SKM-1 treated with dmso at 0.1 percent for 144 hours (cell line): ENCODE measurements around the gene UCP2.
A peak's percentile ranks its signal among the peaks of the same experiment; 100 is the strongest.
"Not testable (repeated sequence)": the region's sequence is repeated elsewhere in the genome, so short reads cannot be mapped to it uniquely, and the experiment has no call there.

Source experiments
- DNase-seq: peaks from one replicate; lab custom pipeline; 2025; ENCODE audit not compliant: unreplicated experiment; lab: John Stamatoyannopoulos, UW

Gene UCP2

DNA sequence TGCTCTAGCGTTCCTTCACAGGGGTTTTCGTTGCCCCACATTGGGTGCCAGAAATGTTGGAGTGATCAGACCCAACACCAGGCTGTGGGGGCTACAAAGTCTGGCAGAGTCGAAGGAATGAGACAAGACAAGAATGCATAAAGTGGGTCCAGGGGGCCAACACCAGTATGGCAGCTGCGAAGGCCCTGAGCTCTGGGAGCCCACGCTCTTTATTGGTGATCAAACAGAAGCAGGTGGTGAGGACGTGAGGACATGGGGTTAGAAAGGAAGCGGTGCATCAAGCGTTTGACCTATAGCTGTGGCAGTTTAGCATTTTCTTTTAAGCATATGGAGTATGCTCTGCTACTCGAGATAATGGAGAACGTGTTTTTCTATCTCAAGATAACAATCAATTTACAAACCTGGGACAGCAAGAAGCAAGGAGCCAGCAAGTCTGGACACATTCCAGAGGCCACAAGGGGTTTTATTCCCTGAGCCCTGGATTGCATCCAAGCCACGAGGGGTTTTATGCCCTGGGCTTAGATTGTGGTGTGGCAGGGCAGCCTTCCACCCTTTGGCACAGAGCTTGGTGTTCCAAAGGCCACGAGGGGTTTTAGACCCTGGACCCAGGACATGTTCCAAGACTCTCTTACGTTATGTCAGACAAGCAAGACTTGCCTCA is 35.7 kb downstream of the UCP2 start:
- no peak for DNase-seq

DNA sequence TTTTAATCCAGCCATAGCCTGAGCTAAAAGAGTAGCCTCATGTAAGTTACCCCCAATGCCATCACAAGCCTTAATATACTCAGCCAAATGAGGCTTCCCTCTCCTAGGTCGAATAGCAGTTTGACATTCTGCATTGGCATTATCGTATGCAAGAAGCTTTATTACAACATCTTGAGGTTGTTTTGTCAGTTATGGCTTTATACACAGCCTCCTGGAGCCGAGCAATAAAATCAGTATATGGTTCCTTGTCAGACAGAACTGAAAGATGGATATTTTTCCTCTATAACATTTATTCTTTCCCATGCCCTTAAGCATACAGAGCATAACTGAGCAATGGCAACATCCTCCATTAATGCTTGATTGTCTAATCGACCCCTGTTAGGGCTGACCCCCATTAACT is 37.2 kb downstream of the UCP2 start:
- DNase-seq = no peak

DNA sequence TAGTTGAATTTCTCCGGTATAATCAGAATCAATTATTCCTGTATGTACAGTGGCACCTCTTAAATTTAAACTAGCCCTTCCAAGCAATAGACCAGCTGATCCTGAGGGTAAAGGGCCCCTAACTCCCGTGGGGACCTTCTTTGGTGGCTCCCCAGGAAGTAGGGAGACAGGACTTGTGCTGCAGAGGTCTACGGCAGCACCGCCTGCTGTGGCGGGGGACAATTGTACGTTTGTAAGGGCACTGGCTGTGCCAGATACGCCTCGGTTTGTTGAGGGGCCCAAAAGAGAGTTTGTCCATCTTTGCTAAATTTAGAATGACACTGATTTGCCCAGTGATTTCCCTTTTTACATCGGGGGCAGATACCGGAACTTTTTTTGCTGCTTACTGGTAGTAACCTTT is 37.7 kb downstream of the UCP2 start:
- no peak for DNase-seq

DNA sequence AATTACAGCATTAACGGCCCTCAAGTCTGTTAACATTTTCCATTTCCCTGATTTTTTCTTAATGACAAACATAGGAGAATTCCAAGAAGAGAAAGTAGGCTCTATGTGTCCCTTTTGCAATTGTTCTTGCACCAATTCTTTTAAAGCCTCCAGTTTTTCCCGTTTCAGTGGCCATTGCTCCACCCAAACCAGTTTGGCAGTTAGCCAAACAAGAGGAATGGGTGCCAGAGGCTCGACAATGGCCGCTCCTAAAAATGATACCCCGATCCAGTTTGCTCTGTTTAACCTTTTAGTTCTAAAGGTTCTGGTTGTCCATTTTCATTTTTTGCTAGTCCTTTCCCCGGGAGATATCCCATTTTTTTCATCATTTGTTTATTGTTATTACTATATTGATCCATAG is 38.6 kb downstream of the UCP2 start:
- DNase-seq = no peak

DNA sequence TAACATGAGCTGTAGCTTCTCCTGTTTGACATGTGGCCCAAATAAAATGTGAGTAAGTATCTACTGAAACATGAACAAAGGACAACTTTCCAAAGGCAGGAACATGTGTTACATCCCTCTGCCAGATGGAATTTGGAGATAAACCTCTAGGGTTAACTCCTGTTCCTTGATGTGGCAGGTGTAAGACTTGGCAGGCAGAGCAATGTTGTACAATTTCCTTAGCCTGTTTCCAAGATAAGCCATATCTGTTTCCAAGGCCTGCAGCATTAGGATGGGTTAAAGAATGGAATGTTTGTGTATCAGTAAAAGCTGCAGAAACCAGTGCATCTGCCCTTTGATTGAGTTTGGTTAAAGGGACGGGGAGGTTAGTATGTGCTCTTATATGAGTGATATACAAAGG is 40.6 kb downstream of the UCP2 start:
- DNase-seq = no peak

DNA sequence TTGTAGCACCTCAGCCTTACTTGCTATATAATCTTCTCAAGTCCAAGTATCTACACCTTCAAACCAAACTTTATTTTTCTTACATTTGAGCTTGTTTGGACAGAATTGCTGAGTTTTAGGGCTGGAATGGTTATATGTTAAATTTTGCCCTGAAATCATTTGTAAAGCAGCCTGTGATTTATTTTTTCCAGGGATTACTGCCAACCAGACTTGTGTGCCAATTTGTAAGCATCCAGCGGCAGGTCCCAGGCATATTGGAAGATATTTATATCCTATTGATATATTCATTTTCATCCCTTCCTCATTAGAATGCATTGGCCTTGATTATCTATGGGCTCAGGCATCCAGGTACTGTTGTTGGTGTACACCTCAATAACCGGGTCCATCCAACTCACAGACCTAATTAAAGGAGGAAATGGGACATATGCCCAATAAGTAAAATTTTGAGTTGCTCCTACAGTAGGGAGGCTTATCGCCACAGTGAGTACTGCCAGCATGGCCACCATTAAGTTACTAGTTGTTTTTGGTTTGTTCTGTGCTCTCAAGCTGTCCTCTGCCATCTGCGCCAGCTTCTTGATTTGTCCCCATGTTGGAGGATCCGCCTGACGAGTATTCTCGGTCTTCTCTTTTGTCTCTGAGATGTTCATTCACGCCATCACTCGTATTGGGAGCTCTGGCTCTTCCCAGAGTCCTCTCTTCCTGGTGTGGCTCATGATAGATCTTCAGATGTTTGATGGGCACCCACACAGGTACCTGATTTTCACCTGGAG is 41.7 kb downstream of the UCP2 start:
- no peak for DNase-seq

DNA sequence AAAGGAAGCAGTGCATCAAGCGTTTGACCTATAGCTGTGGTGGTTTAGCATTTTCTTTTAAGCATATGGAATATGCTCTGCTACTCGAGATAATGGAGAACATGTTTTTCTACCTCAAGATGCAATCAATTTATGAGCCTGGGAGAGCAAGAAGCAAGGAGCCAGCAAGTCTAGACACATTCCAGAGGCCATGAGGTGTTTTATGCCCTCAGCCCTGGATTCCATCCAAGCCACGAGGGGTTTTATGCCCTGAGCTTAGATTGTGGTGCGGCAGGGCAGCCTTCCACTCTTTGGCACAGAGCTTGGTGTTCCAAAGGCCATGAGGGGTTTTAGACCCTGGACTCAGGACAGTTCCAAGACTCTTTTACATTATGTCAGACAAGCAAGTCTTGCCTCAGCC is 43.5 kb downstream of the UCP2 start:
- no peak for DNase-seq

DNA sequence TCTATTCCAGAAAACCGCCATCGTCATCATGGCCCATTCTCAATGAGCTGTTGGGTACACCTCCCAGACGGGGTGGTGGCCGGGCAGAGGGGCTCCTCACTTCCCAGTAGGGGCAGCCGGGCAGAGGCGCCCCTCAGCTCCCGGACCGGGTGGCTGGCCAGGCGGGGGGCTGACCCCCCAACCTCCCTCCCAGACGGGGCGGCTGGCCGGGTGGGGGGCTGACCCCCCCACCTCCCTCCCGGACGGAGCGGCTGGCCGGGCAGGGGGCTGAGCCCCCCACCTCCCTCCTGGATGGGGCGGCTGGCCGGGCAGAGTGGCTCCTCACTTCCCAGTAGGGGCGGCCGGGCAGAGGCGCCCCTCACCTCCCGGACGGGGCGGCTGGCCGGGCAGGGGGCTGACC is 46.6 kb downstream of the UCP2 start:
- DNase-seq = not testable (repeated sequence)

DNA sequence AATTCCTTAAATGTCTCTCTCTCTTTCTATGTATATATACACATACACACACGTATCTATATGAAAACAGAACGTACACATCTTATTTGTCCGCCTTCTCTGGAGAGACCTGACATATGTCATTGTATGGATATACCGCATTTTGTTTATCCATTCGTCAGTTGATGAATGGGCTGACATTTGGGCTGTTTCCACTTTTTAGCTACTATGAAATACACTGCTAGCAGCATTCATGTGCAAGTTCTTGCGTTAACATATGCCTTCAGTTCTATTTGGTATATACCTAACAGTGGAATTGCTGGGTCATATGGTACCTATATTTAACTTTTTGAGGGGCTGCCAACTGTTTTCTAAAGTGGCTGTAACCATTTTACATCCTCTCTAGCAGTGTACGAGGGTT is 49.9 kb downstream of the UCP2 start:
- DNase-seq = no peak

DNA sequence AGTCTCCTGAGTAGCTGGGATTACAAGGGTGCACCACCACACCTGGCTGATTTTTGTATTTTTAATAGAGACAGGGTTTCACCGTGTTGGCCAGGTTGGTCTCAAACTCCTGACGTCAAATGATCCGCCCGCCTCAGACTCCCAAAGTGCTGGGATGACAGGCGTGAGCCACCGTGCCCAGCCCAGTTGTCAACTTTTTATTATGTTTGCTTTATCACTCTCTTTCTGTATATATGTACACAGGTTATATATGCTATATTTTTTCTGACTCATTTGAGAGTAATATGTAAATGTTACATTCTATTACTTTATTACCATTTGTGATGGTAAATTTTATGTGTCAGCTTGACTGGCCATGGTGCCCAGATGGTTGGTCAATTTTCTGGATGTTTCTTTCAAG is 50.7 kb downstream of the UCP2 start:
- DNase-seq = no peak

DNA sequence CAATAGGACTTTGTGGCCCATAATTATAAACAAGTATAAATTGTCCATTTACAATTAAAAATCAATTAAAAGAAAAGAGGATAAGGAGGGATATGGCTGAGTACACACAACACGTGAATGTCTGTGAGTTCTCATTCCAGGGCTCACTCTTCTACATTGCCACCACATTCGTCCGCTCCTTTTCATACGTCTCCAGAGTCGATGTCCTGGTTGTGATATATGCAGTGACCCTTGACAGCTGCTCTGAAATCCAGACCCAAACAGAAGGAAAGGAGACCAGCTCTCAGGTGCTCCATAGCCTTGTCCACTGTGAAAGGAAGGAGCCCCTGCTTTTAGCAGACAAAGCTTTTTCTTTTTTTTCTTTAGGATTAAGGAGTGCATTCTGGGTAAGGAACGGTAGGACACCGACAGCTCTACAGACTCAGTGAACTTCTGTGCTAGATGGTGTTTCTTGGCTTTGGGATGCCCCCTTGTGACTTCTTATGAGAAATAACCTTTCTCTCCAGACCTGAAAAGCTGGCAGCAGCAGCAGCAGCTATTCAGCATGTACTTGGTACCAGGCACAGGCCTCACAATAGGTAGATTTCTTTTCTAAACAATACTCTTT is 51.5 kb downstream of the UCP2 start:
- peak; percentile 24 for DNase-seq

DNA sequence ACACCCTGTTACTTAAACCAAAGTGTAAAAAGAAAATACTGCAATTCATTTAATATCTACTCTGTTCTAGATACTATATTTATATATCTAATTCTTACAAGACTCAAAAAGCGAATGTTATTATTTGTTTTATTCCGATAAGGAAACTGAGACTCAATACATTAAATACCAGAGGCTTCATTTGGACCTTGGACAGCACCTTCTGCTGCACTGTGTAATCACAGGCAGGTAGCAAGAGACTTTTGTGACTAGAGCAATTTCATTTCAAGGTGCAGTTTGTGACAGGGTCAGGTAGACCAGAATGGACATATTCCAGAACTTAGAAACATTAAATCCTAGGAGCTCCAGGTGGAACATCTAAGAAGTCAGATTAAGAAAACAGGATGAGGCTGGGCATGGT is 53.3 kb downstream of the UCP2 start:
- DNase-seq = no peak
